Bronchus fibroblast of lung (primary cell): ENCODE data around the gene TGIF2. TPM values are rescaled to one million over a fixed set of nuclear protein-coding genes. Genes with fewer than 3 reads are reported as not detected.

Experiments
- total RNA-seq: library from RNA; depleted of rRNA; stranded (reverse); fragments of >200 nt; gene quantifications from 2 replicates; pipeline ENCODE4 v1.2.3, GENCODE V29; 2015

TGIF2 gene
- 8.6 and 9.1 TPM in 2 replicates for total RNA-seq

GRCh38 chr20:36573103-36573797, at the start of gene TGIF2:
Gene TGIF2, plus strand, starts transcription at chr20:36573597. Its CDS starts 5,178 bp downstream, at chr20:36578775.

DNA sequence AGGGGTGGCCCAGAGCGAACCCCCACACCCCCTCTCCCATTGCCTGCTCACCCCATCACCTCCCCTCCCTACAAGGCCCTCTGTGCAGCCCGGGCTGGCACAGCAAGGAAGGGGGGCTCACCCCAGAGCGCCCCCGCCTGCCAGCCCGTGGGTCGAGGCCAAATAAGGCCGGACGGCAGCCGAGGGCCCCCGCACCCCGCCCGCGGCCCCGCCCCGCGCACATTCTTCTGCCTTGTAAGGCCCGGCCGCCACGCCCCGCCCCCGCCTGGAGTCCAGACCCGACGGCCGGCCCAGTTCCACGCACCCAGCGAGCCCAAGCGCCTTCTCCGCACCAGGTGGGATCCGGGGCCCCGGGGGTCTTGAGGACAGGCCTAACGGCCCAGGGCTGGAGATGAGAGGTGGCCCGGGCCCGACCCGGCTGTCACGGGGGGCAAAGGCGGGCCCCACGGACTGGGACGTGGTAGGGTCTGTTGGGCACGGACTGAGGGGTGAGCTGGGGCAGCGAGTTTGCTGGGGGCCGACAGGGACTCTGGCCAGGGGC, 32.1 kb upstream of the TGIF2 start, which contains the start of gene MYL9:
TSS of gene MYL9 (plus strand) at position 293 of the 541 bp plus-strand sequence. CDS start 3,366 bp downstream, outside the sequence.

DNA sequence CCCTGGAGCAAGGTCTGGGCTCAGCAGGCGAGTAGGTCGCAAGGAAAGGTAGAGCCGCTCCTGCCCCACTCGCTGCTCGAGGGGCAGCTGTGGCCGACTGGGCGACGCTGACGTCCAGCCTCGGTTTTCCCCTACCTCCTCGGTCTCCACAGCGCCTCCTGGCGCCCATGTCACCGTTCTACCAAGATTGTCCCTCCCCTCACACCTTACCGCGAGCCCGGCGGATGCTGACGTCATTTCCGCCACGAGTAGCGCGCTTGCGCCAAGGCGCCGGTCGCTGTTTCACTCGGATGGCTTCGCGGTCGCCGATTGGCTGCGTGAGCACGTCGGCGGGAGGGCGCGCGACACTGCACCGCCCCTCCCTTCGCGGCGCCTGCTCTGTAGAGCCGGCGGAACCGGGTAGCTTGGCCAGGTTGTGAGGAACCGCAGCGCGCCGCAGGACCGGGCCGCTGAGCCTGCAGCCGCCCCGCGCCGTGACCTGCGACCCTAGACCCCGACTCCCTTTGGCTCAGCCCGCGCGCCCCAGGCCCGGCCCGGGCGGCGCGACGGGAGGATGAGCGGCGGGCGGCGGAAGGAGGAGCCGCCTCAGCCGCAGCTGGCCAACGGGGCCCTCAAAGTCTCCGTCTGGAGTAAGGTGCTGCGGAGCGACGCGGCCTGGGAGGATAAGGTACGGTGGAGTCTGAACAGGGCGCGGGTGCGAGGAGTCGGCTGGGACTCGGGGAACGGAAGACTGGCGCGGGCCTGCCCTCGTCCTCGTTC, 32.2 kb downstream of the TGIF2 start, which contains the start of gene RAB5IF:
TSS of gene RAB5IF (plus strand) at position 381 of the 759 bp plus-strand sequence. CDS start at position 554, 173 bp downstream.

Other genes starting within 250 kb of the TGIF2 start
- 54.1 and 78.6 TPM in 2 replicates for gene MYL9, start 32.1 kb upstream of the TGIF2 start, total RNA-seq
- gene RAB5IF, start 32.2 kb downstream of the TGIF2 start, total RNA-seq = 109 and 112 TPM in 2 replicates
- not detected in 2 replicates for gene SLA2, start 72.6 kb downstream of the TGIF2 start, total RNA-seq
- 14.4 and 17.1 TPM in 2 replicates for gene NDRG3, start 172.5 kb downstream of the TGIF2 start, total RNA-seq
- gene DSN1, start 200.2 kb downstream of the TGIF2 start, total RNA-seq = 30.6 and 37.2 TPM in 2 replicates